ENCODE measurements around the gene SELENON. TPM values are rescaled to one million over a fixed set of nuclear protein-coding genes. Genes with fewer than 3 reads are reported as not detected.

SELENON gene
- total and polyA plus RNA-seq, 4 donors = 4.3 to 16.1 (median 9.0) TPM

DNA sequence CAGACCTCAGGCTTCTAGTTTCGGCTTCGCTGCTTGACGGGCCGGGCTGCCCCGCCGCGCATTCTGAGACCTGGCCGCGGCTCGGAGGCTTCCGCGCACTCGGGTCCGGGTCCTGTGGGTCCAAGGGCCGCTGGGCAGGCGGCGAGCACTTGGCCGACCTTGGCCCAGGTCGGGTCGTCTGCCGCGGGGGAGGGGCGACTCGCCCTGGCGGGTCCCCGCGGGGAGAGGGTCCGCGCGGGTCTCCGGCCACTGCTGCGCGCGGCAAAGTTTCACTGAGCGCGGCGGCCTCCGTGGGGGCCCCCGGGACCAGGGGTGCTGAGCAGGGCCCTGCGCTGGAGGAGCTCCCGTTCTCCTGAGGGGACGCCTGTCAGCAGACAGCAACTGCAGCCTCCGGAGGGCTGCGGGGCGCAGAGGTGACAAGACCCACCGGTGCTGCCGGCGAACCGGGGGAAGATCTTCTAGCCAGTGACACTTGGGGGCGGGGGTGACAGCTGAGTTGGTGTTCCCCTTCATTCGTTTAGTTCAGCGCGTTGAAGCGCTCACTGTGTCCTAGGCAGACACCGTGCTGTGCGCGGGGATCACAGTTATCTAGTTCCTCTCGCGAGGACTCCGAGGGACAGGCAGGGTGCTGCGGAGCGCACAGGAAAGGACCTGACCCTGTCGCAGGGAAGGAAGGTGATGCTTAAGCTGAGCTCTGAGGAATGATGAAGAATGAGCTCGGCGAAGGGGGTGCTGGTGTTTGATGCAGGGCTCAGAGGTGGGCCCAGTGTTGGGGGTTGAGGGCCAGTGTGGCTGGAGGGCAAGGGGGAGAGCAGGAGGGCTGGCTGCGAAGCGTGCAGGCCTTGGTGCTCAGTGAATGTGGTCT, 20.5 kb downstream of the SELENON start:
- peak overlapping the region; percentile 77 to 93 (median 83) for H3K4me3 ChIP-seq (ENCODE audit: low read depth in 1 of 3, low read length in 3 of 3)
- peak overlapping the region; percentile 66 to 93 for H3K9ac ChIP-seq (ENCODE audit: low read depth in 1 of 2, low read length in 2 of 2)
- no peaks in the 10 kb centered on the region for H3K9me3 ChIP-seq (ENCODE audit: control insufficient read depth in 4 of 4, low read length in 3 of 4)
- DNase-seq (ENCODE audit: low spot score) = peak; percentile 62
- peaks cover 13 to 42% (median 31%) of the 10 kb centered on the region in 4 donors for H3K4me1 ChIP-seq (ENCODE audit: control insufficient read depth in 4 of 4, insufficient read depth in 4 of 4, low read length in 3 of 4)
- under 1% methylated on average over 67 of the region's 67 CpGs for WGBS
- H3K27ac ChIP-seq (ENCODE audit: low read depth in 1 of 2, low read length in 2 of 2) = peak overlapping the region; percentile 93 to 99
- H3K36me3 ChIP-seq (ENCODE audit: control insufficient read depth in 4 of 4, insufficient read depth in 3 of 4, low read depth in 1 of 4, low read length in 3 of 4) = peaks cover 0 to 6% (median under 1%) of the 10 kb centered on the region in 4 donors
- TF ChIP-seq, protein P1, sequence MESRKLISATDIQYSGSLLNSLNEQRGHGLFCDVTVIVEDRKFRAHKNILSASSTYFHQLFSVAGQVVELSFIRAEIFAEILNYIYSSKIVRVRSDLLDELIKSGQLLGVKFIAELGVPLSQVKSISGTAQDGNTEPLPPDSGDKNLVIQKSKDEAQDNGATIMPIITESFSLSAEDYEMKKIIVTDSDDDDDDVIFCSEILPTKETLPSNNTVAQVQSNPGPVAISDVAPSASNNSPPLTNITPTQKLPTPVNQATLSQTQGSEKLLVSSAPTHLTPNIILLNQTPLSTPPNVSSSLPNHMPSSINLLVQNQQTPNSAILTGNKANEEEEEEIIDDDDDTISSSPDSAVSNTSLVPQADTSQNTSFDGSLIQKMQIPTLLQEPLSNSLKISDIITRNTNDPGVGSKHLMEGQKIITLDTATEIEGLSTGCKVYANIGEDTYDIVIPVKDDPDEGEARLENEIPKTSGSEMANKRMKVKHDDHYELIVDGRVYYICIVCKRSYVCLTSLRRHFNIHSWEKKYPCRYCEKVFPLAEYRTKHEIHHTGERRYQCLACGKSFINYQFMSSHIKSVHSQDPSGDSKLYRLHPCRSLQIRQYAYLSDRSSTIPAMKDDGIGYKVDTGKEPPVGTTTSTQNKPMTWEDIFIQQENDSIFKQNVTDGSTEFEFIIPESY (IDR thresholded peaks at IDR 0.05) = peak; percentile 97
- TF ChIP-seq, protein P2, sequence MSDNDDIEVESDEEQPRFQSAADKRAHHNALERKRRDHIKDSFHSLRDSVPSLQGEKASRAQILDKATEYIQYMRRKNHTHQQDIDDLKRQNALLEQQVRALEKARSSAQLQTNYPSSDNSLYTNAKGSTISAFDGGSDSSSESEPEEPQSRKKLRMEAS (IDR thresholded peaks at IDR 0.05) = no peak
- peak in 1 of 2 donors; percentile 68 for TF ChIP-seq HNF4A (conservative IDR thresholded peaks at IDR 0.05)
- H3K27me3 ChIP-seq (ENCODE audit: control insufficient read depth in 4 of 4, insufficient read depth in 4 of 4, low read length in 3 of 4) = no peaks in the 10 kb centered on the region

DNA sequence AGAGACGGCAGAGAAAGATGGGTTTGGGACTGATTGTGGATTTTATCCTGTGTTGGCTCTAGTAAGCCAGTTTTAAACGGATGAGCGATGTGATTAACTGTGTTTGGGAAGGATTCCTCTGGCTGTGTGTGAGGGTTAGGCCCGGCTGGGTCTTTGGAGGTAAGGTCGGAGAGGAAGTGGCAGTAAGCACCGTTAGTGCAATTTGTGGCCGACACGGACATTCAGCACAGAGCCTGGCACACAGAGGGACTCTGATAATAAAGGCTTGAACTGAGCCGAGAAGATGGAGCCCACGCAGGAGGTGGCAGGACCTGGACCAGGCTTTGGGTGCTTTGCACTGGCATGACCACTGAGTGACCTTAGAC, 21.1 kb downstream of the SELENON start:
- Histone ChIP-seq H3K36me3 (ENCODE audit: control insufficient read depth in 4 of 4, insufficient read depth in 3 of 4, low read depth in 1 of 4, low read length in 3 of 4) (peaks cover 0 to 6% (median under 1%) of the 10 kb centered on the region in 4 donors), H3K9me3 (ENCODE audit: control insufficient read depth in 4 of 4, low read length in 3 of 4) (no peaks in the 10 kb centered on the region), H3K27ac (ENCODE audit: low read depth in 1 of 2, low read length in 2 of 2) (peak overlapping the region; percentile 93 to 99), H3K4me1 (ENCODE audit: control insufficient read depth in 4 of 4, insufficient read depth in 4 of 4, low read length in 3 of 4) (peaks cover 13 to 42% (median 31%) of the 10 kb centered on the region in 4 donors), H3K27me3 (ENCODE audit: control insufficient read depth in 4 of 4, insufficient read depth in 4 of 4, low read length in 3 of 4) (no peaks in the 10 kb centered on the region), H3K4me3 (ENCODE audit: low read depth in 1 of 3, low read length in 3 of 3) (peak overlapping the region; percentile 77 to 93 (median 83)), H3K9ac (ENCODE audit: low read depth in 1 of 2, low read length in 2 of 2) (peak overlapping the region; percentile 66 to 93)
- TF ChIP-seq, protein P3, sequence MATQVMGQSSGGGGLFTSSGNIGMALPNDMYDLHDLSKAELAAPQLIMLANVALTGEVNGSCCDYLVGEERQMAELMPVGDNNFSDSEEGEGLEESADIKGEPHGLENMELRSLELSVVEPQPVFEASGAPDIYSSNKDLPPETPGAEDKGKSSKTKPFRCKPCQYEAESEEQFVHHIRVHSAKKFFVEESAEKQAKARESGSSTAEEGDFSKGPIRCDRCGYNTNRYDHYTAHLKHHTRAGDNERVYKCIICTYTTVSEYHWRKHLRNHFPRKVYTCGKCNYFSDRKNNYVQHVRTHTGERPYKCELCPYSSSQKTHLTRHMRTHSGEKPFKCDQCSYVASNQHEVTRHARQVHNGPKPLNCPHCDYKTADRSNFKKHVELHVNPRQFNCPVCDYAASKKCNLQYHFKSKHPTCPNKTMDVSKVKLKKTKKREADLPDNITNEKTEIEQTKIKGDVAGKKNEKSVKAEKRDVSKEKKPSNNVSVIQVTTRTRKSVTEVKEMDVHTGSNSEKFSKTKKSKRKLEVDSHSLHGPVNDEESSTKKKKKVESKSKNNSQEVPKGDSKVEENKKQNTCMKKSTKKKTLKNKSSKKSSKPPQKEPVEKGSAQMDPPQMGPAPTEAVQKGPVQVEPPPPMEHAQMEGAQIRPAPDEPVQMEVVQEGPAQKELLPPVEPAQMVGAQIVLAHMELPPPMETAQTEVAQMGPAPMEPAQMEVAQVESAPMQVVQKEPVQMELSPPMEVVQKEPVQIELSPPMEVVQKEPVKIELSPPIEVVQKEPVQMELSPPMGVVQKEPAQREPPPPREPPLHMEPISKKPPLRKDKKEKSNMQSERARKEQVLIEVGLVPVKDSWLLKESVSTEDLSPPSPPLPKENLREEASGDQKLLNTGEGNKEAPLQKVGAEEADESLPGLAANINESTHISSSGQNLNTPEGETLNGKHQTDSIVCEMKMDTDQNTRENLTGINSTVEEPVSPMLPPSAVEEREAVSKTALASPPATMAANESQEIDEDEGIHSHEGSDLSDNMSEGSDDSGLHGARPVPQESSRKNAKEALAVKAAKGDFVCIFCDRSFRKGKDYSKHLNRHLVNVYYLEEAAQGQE (IDR thresholded peaks at IDR 0.05) = no peak
- TF ChIP-seq GABPA (IDR thresholded peaks at IDR 0.05 in 1 of 2, conservative IDR thresholded peaks at IDR 0.05 in 1 of 2) = no peak
- TF ChIP-seq RXRA (IDR thresholded peaks at IDR 0.05) = no peak
- TF ChIP-seq EGR1 (IDR thresholded peaks at IDR 0.05; ENCODE audit: low read depth in 2 of 2) = no peak
- TF ChIP-seq, protein P4, sequence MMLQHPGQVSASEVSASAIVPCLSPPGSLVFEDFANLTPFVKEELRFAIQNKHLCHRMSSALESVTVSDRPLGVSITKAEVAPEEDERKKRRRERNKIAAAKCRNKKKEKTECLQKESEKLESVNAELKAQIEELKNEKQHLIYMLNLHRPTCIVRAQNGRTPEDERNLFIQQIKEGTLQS (IDR thresholded peaks at IDR 0.05) = no peak
- TF ChIP-seq YY1 (IDR thresholded peaks at IDR 0.05) = no peak
- TF ChIP-seq JUND (IDR thresholded peaks at IDR 0.05) = no peak
- TF ChIP-seq FOXA2 (IDR thresholded peaks at IDR 0.05) = no peak
- no peak for TF ChIP-seq TAF1 (conservative IDR thresholded peaks at IDR 0.05)
- TF ChIP-seq HNF4G (IDR thresholded peaks at IDR 0.05) = no peak
- no peak for TF ChIP-seq HNF4A (conservative IDR thresholded peaks at IDR 0.05)
- TF ChIP-seq, protein P2 (IDR thresholded peaks at IDR 0.05) = no peak
- TF ChIP-seq, protein P1 (IDR thresholded peaks at IDR 0.05) = no peak
- DNase-seq (ENCODE audit: low spot score) = no peak
- 23% methylated on average over 10 of the region's 10 CpGs for WGBS

Measured in liver (tissue), 9 donors.